Measurements from ENCODE around the gene SNX11.

The SNX11 gene

DNA sequence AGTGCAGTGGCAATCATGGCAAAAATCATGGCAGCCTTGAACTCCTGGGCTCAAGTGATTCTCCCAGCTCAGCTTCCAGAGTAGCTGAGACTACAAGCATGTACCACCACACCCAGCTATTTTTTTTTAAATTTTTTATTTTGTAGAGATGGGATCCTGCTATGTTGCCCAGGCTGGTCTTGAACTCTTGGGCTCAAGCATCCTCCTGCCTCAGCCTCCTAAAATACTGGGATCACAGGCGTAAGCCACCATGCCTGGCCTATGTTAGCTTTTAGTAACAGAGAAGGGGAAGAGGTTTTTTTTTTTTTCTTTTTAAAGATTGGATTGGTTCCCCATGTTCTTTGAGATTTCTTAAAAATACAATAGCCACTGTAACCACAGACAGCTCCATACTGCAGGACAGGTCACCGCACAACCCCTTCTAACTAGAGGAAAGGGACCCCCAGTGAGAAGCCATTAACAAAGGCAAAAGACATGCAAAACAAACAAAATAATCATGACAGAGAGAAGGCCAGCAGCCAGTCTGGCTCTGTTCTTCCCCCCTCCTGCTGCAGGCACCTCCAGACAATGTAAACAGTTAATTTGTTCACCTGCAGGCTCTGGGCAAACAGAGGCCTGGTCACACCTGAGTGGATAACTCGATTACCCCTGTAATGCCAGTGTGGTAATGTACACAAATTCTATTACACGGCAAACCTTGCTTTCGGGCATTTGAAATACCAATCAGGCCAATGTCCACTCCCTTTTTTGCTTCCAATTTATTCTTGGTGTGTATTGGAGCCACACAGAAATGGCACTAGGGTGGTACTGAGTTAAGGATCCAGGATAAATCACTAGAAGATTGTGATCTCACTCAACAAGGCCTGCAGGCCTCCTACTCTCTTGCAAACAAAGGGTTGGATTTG lies 52.9 kb downstream of the SNX11 start (continued):
- no peak for TF ChIP-seq ZNF423 (tag by site-specific recombination; IDR thresholded peaks at IDR 0.05)
- peak; percentile 91 for TF ChIP-seq FEZF1 (tag by site-specific recombination; IDR thresholded peaks at IDR 0.05)
- TF ChIP-seq ZIC2 (tag by site-specific recombination; IDR thresholded peaks at IDR 0.05): peak; percentile 88
- TF ChIP-seq GLIS1 (tag by site-specific recombination; IDR thresholded peaks at IDR 0.05): peak; percentile 91
- TF ChIP-seq ZNF701 (tag by site-specific recombination; IDR thresholded peaks at IDR 0.05): no peak
- TF ChIP-seq, protein P1, sequence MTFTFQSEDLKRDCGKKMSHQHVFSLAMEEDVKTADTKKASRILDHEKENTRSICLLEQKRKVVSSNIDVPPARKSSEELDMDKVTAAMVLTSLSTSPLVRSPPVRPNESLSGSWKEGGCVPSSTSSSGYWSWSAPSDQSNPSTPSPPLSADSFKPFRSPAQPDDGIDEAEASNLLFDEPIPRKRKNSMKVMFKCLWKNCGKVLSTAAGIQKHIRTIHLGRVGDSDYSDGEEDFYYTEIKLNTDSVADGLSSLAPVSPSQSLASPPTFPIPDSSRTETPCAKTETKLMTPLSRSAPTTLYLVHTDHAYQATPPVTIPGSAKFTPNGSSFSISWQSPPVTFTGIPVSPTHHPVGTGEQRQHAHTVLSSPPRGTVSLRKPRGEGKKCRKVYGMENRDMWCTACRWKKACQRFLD (tag by site-specific recombination; IDR thresholded peaks at IDR 0.05): no peak
- TF ChIP-seq ZNF623 (tag by site-specific recombination; IDR thresholded peaks at IDR 0.05): no peak

DNA sequence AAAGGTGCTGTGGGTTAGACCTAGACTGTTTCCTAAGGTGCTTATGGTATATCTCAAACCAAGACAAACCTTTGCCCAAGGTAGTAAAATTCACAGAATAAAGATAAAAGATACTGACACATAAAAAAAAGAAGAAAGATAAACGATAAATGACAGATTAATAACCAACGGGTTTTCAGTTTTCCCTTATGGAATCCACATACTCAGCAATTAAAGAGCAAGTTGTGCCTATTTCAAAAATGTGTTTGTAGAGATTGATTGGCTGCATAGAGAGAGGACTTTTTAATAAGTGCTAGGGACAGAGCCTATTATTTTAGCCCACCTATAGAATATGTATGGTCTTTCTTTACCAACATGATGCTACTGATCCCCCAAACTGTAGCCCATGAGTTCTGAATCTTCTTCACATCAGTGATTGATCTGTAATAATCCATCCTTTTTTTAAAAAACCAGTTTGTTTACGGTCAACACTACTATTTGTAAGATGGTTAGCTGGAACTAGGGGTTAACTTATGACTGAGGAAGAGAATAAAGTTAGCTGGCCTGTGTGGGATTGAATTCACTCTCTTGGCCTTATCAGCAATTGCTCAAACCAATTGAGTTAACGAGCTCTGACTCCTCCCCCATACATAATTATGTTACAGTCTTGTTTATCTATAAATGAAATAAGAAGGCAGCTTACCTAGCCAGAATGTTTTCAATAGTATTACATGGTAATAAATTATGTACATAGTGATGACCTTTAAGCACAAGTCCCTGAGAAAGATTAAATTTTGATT lies 53.8 kb downstream of the SNX11 start:
- Histone ChIP-seq H3K4me1 (ENCODE audit: control insufficient read depth, insufficient read depth, low read length) (peaks cover 36% of the 10 kb centered on the region), H3K36me3 (ENCODE audit: control insufficient read depth in 2 of 2, insufficient read depth in 1 of 2, low read length in 2 of 2) (no peaks in the 10 kb centered on the region), H3K27ac (ENCODE audit: extremely low read depth, low read depth, low read length) (peak overlapping the region; percentile 70), H3K4me3 (ENCODE audit: low read depth, low read length) (no peak overlapping the region), H3K9me3 (ENCODE audit: control insufficient read depth, insufficient read depth, low read depth, low read length) (no peaks in the 10 kb centered on the region)
- ChIA-PET POLR2A (no interaction called here), CTCF (interaction anchor here (0.5 to 1.0 kb wide), 3 partner anchors 21 to 517 kb away, joined by 3 read pairs; no protein-coding TSS in a partner anchor)
- TF ChIP-seq ZNF221 (tag by site-specific recombination; IDR thresholded peaks at IDR 0.05; ENCODE audit: borderline replicate concordance) (no peak), FEZF1 (tag by site-specific recombination; IDR thresholded peaks at IDR 0.05) (peak; percentile 36; the same call in 1 of the 2 replicates), ZNF211 (tag by site-specific recombination; IDR thresholded peaks at IDR 0.05; ENCODE audit: low read depth) (no peak), ZFHX2 (tag by site-specific recombination; conservative IDR thresholded peaks at IDR 0.05) (0 out of 2 replicates have a peak, but pooled peaks have one; percentile 9), ZNF175 (tag by site-specific recombination; IDR thresholded peaks at IDR 0.05) (no peak)

DNA sequence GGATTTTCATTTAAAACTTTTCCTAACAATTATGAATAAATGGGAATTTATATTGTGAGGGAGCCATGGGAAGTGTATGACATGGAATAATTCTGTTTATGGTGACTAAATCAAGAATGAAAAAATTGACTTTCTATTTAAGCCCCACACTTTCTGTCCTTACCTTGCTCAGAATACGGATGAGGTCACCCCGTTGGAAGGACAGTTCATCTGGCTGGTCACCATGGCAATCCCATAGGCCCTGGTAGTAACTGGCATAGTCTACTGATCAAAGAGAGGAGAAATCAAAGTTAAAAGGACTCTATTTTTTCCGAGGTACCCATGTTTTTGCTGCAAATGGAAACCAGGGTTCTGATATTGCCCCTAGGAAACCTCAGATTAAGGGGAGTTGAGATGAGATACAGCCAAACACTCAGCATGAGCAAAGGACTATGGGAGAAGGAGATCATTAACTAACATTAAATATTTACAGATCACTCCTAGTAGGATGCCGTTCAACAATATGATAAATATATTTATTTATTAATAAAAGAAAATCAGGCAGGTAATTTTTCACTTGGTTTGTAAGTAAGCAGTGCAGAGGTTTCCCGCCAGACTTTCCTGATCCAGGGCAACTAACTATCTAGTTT lies 54.9 kb downstream of the SNX11 start:
- POLR2A ChIA-PET: no interaction called here
- Histone ChIP-seq H3K4me3 (ENCODE audit: low read depth, low read length) (no peak overlapping the region), H3K27ac (ENCODE audit: extremely low read depth, low read depth, low read length) (peak overlapping the region; percentile 56), H3K36me3 (ENCODE audit: control insufficient read depth in 2 of 2, insufficient read depth in 1 of 2, low read length in 2 of 2) (no peaks in the 10 kb centered on the region), H3K4me1 (ENCODE audit: control insufficient read depth, insufficient read depth, low read length) (peaks cover 36% of the 10 kb centered on the region), H3K9me3 (ENCODE audit: control insufficient read depth, insufficient read depth, low read depth, low read length) (no peaks in the 10 kb centered on the region)
- CTCF ChIA-PET: interaction anchor here (0.6 to 1.3 kb wide), 9 partner anchors 11 to 169 kb away, joined by 3 to 4 read pairs (median 3); no protein-coding TSS in a partner anchor
- TF ChIP-seq ZNF660 (tag by site-specific recombination; IDR thresholded peaks at IDR 0.05): 0 out of 2 replicates have a peak, but pooled peaks have one; percentile 17
- no peak for TF ChIP-seq ZNF248 (tag by site-specific recombination; IDR thresholded peaks at IDR 0.05)
- TF ChIP-seq, protein P2, sequence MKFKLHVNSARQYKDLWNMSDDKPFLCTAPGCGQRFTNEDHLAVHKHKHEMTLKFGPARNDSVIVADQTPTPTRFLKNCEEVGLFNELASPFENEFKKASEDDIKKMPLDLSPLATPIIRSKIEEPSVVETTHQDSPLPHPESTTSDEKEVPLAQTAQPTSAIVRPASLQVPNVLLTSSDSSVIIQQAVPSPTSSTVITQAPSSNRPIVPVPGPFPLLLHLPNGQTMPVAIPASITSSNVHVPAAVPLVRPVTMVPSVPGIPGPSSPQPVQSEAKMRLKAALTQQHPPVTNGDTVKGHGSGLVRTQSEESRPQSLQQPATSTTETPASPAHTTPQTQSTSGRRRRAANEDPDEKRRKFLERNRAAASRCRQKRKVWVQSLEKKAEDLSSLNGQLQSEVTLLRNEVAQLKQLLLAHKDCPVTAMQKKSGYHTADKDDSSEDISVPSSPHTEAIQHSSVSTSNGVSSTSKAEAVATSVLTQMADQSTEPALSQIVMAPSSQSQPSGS (tag by site-specific recombination; IDR thresholded peaks at IDR 0.05; ENCODE audit: low read depth): 0 out of 2 replicates have a peak, but pooled peaks have one; percentile 65
- TF ChIP-seq SP3 (tag by site-specific recombination; IDR thresholded peaks at IDR 0.05): no peak
- 0 out of 2 replicates have a peak, but pooled peaks have one; percentile 35 for TF ChIP-seq IKZF3 (tag by site-specific recombination; IDR thresholded peaks at IDR 0.05)
- TF ChIP-seq ZNF76 (tag by site-specific recombination; IDR thresholded peaks at IDR 0.05; ENCODE audit: borderline replicate concordance, low read depth): 0 out of 2 replicates have a peak, but pooled peaks have one; percentile 28
